ENCODE measurements around the gene LLGL2. TPM values are rescaled to one million over a fixed set of nuclear protein-coding genes. Genes with fewer than 3 reads are reported as not detected.

LLGL2 gene
- total RNA-seq, 1 donor from 2014 or later: 90.6 TPM

DNA sequence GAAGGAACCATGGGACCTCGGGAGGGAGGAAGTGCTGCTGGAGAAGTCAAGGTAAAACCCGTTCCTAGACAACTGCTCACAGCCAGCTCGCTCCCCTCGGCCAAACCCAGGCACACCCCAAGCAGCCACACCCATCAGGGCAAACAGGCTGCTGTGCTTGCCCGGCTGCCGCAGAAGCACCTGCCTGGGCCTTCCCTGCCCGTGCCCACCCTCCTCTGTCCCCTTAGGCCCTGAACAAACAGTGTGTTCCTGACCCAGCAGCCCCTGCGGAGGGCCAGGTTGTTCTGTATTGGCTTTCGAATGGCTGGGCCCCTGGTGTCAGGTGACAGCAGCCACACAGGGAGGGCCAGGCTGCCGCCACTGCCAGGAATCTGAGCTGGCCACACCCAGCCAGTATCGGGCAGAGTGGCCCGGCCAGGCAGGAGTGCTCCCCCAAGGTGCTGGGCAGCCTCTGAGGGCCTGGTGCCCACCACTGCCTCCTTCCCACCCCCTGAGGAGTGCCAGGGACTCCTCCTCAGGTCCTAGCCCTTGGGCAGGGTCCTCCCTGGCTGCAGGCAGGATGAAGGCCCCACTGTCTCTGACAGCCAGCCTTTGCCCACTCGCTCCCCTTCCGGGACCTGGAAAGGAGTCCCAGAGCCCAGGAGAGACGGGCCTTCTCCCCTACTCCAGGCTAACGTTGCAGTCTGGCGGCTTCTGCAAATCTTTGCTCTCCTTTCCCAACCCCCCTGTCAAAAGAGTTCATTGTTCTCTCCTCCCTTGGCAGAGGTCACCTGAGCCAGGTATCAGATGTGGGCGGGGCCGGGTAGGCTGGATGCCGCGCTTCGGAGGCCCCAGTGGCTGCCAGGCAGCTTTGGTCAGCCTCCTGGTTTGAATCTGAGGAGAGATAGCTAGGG is 24.0 kb downstream of the LLGL2 start:
- TF ChIP-seq, protein P1, sequence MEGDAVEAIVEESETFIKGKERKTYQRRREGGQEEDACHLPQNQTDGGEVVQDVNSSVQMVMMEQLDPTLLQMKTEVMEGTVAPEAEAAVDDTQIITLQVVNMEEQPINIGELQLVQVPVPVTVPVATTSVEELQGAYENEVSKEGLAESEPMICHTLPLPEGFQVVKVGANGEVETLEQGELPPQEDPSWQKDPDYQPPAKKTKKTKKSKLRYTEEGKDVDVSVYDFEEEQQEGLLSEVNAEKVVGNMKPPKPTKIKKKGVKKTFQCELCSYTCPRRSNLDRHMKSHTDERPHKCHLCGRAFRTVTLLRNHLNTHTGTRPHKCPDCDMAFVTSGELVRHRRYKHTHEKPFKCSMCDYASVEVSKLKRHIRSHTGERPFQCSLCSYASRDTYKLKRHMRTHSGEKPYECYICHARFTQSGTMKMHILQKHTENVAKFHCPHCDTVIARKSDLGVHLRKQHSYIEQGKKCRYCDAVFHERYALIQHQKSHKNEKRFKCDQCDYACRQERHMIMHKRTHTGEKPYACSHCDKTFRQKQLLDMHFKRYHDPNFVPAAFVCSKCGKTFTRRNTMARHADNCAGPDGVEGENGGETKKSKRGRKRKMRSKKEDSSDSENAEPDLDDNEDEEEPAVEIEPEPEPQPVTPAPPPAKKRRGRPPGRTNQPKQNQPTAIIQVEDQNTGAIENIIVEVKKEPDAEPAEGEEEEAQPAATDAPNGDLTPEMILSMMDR (conservative IDR thresholded peaks at IDR 0.05): no peak
- H3K9me3 Mint-ChIP-seq: no peaks in the 10 kb centered on the region
- H3K4me3 Mint-ChIP-seq: peak overlapping the region; percentile 62

DNA sequence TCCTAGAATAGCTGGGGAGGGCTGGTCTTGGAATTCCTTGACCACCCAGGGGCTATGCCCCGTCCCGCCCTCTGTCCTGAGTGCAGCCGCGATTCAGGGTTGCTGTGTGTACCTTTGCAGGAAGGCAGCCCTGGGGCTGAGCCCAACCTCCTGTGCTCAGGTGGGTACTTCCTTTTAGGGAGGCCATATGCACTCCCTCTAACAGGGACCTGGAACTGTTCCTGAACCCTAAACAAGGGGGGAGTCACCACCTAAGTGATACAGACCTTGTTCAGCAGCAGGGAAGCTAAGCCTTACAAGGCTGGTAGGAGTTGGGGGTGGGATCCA is 24.6 kb downstream of the LLGL2 start:
- H3K27ac Mint-ChIP-seq: peak overlapping the region; percentile 94
- no peak for DNase-seq (ENCODE audit: extremely low spot score, unreplicated experiment)
- no peaks in the 10 kb centered on the region for H3K27me3 Mint-ChIP-seq
- H3K4me1 Mint-ChIP-seq (ENCODE audit: unreplicated experiment): peaks cover 18% of the 10 kb centered on the region
- H3K4me3 Mint-ChIP-seq: no peak overlapping the region
- no peaks in the 10 kb centered on the region for H3K9me3 Mint-ChIP-seq
- H3K36me3 Mint-ChIP-seq: no peaks in the 10 kb centered on the region
- TF ChIP-seq, protein P1 (conservative IDR thresholded peaks at IDR 0.05): no peak

More for the DNA sequence above, 24.0 kb downstream of the LLGL2 start:
- Mint-ChIP-seq H3K27me3 (no peaks in the 10 kb centered on the region), H3K36me3 (no peaks in the 10 kb centered on the region), H3K4me1 (ENCODE audit: unreplicated experiment) (peaks cover 18% of the 10 kb centered on the region), H3K27ac (peak overlapping the region; percentile 94)
- DNase-seq (ENCODE audit: extremely low spot score, unreplicated experiment): peak; percentile 78

DNA sequence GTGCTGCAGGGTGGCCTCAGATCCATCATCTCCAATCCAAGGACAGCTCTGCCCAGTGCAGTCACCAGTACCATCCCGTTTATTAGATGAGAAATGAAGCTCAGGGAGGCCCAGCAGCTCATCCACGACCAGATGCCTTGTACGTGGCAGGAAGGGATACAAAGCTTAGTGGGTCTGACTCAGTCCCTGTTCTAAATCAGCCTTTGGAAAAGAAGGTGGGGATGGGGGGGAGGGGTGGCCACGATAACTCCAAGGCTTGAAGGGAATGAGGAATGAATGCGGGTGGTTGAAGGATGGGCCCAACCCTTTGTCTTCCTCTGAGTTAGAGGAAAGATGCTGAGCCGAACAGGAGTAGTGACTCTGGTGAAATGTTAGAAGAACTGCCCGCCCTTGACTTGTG is 25.8 kb downstream of the LLGL2 start:
- TF ChIP-seq, protein P1 (conservative IDR thresholded peaks at IDR 0.05): no peak
- Mint-ChIP-seq H3K27me3 (no peaks in the 10 kb centered on the region), H3K27ac (peak overlapping the region; percentile 94), H3K36me3 (no peaks in the 10 kb centered on the region), H3K4me3 (no peak overlapping the region), H3K9me3 (no peaks in the 10 kb centered on the region), H3K4me1 (ENCODE audit: unreplicated experiment) (peaks cover 18% of the 10 kb centered on the region)
- no peak for DNase-seq (ENCODE audit: extremely low spot score, unreplicated experiment)

DNA sequence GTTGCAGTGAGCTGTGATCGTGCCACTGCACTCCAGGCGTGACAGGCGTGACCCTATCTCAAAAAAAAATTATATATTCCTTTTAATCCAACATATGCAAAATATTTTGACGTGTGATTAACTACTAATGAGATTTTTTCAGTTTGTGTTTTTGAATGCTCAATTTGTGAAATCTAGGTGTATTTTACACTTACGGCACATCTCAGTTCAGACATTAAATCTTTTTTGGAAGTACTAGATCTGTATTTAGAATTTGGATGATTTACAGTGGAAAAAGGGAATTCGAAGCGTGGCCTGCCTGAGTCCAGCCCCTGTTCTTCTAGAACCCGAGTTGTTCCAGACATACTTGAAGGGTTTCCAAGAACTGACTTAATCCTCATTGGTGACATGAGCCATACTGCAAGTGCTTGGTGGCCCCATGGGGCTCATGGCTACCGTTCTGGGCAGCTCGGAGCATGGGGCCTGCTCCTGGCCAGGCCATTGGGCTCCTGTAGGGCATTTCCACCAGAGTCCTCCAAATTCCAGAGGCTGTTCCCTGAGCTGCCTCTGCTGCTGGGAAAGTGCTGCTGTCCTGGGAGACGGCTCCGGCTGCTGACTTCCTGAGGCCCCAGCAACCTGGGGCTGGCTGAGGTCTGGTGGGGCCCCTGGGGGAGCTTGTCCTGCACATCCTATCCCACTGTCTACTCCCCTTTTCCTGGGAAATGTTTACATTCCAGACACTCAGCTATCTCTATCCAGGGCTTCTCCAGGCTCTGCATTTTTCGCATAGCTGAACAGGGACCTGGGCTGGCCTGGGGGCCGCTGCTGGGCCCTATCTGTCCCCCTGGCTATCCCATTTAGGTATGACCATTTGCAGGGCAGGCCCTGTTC is 27.2 kb downstream of the LLGL2 start:
- Mint-ChIP-seq H3K27ac (peak overlapping the region; percentile 73), H3K4me1 (ENCODE audit: unreplicated experiment) (peaks cover 18% of the 10 kb centered on the region), H3K9me3 (no peaks in the 10 kb centered on the region), H3K36me3 (no peaks in the 10 kb centered on the region), H3K27me3 (no peaks in the 10 kb centered on the region), H3K4me3 (no peak overlapping the region)
- TF ChIP-seq, protein P1 (conservative IDR thresholded peaks at IDR 0.05): no peak
- DNase-seq (ENCODE audit: extremely low spot score, unreplicated experiment): no peak

DNA sequence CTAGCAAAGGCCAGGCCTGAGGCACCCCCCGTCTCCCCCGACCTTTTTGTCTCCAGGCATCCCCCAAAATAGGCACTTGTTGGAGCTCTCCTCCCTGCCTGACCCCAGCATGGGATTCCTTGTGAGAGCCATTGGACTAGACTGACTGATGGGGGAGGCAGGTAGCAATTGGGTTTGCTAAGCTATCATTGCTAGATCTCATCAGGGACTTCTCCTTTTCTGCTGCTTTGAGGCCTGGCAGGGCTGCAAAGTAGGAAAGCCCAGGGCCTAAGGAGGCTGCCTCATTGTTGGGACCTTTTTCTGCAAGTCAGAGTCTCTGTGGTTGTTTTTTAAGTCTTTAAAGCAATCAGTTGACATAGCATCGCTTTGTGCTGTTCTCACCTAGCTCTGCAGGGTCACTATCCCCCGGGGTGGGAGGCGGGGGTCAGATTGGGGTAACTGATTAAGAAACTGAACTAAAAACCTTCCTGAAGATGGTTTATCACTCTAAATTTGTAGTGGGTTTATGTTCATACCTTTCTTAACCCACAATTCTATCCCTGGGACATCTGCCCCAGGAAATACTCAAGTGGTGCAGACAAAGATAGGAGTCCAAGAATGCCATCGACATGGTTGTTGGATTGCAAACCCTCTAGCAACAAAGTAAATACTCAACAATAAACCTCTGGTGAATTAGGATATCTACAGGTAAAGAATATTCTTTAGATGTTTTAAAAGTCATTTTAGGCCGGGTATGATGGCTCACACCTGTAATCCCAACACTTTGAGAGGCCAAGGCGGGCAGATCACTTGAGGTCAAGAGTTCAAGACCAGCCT is 28.0 kb downstream of the LLGL2 start:
- H3K27ac Mint-ChIP-seq: peak overlapping the region; percentile 62
- DNase-seq (ENCODE audit: extremely low spot score, unreplicated experiment): no peak
- no peaks in the 10 kb centered on the region for H3K36me3 Mint-ChIP-seq
- peak overlapping the region; percentile 19 for H3K4me3 Mint-ChIP-seq
- no peaks in the 10 kb centered on the region for H3K27me3 Mint-ChIP-seq
- no peaks in the 10 kb centered on the region for H3K9me3 Mint-ChIP-seq
- TF ChIP-seq, protein P1 (conservative IDR thresholded peaks at IDR 0.05): no peak
- H3K4me1 Mint-ChIP-seq (ENCODE audit: unreplicated experiment): peaks cover 18% of the 10 kb centered on the region

Measured in type B pancreatic cell (in vitro differentiated cells).